HG02763 (cell line): Measurements from ENCODE around the gene LRRTM4.

Experiments
- ATAC-seq: cut with Tn5 transposase; IDR thresholded peaks from one replicate; pipeline ENCODE4 v1.9.1; 2021; ENCODE audit warnings: mild to moderate bottlenecking, moderate library complexity; ENCODE audit not compliant: unreplicated experiment

The LRRTM4 gene

GRCh38 chr2:77009307-77009706, 512.9 kb downstream of the LRRTM4 start:
- no peak for ATAC-seq

GRCh38 chr2:77008853-77009252, 513.3 kb downstream of the LRRTM4 start:
- no peak for ATAC-seq

GRCh38 chr2:77007686-77008085, 514.5 kb downstream of the LRRTM4 start:
- ATAC-seq, result no peak

- no peak for ATAC-seq
Measured at GRCh38 chr2:77005522-77005921, 516.7 kb downstream of the LRRTM4 start.

- ATAC-seq, result no peak
Measured at GRCh38 chr2:77001895-77002294, 520.3 kb downstream of the LRRTM4 start.

GRCh38 chr2:76998704-76999103, 523.5 kb downstream of the LRRTM4 start:
- no peak for ATAC-seq

- ATAC-seq, result no peak
Measured at GRCh38 chr2:76998152-76998551, 524.0 kb downstream of the LRRTM4 start.

GRCh38 chr2:76997296-76997695, 524.9 kb downstream of the LRRTM4 start:
- ATAC-seq, result no peak

GRCh38 chr2:76985387-76986136, 536.6 kb downstream of the LRRTM4 start:
- ATAC-seq, result no peak

- no peak for ATAC-seq
Measured at GRCh38 chr2:76984359-76984758, 537.8 kb downstream of the LRRTM4 start.

GRCh38 chr2:76980067-76980787, 541.9 kb downstream of the LRRTM4 start:
- no peak for ATAC-seq

- ATAC-seq, result no peak
Measured at GRCh38 chr2:76977846-76978727, 544.1 kb downstream of the LRRTM4 start.

- no peak for ATAC-seq
Measured at GRCh38 chr2:76975752-76976151, 546.4 kb downstream of the LRRTM4 start.

GRCh38 chr2:76973610-76974009, 548.6 kb downstream of the LRRTM4 start:
- ATAC-seq, result no peak

GRCh38 chr2:76965772-76966171, 556.4 kb downstream of the LRRTM4 start:
- no peak for ATAC-seq

- ATAC-seq, result no peak
Measured at GRCh38 chr2:76958749-76959148, 563.4 kb downstream of the LRRTM4 start.

- ATAC-seq, result no peak
Measured at GRCh38 chr2:76953733-76954347, 568.3 kb downstream of the LRRTM4 start.

GRCh38 chr2:76946631-76947145, 575.5 kb downstream of the LRRTM4 start:
- no peak for ATAC-seq

GRCh38 chr2:76940559-76940958, 581.6 kb downstream of the LRRTM4 start:
- ATAC-seq, result no peak

- ATAC-seq, result no peak
Measured at GRCh38 chr2:76938153-76938552, 584.0 kb downstream of the LRRTM4 start.

- no peak for ATAC-seq
Measured at GRCh38 chr2:76932550-76932949, 589.6 kb downstream of the LRRTM4 start.
